Endothelial cell of hepatic sinusoid (primary cell): Measurements from ENCODE around the gene TFDP2.
"Not testable (repeated sequence)": the region's sequence is repeated elsewhere in the genome, so short reads cannot be mapped to it uniquely, and the experiment has no call there.

Experiments
- in situ Hi-C: cut with HindIII; loops from 2 replicates; pipeline ENCODE4 v1.10.0; 2017; ENCODE audit warnings: low sequenced_read_pairs

Gene TFDP2

DNA sequence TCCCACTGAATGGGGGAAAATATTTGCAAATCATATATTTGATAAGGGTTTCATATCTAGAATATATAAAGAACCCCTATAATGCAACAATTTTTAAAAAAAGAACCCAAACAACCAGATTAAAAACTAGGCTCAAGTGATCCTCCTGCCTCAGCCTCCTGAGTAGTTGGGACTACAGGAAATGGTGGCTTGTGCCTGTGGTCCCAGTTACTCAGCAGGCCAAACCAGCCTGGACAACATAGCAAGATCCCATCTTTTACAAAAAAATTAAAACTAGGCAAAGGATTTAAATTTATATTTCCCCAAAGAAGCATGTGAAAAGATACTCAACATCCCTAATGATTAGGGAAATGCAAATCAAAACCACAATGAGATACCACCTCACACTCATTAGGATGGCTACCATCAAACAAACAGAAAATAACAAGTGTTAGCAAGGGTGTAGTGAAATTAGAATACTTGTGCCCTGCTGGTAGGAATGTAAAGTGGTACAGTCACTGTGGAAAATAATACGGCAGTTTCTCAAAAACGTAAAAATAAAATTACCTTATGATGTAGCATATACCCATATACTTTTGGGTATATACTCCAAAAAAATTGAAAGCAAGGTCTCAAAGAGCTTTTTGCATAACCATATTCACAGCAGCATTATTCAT, 19.7 kb downstream of the TFDP2 start:
- in situ Hi-C loops, result no loop called here

DNA sequence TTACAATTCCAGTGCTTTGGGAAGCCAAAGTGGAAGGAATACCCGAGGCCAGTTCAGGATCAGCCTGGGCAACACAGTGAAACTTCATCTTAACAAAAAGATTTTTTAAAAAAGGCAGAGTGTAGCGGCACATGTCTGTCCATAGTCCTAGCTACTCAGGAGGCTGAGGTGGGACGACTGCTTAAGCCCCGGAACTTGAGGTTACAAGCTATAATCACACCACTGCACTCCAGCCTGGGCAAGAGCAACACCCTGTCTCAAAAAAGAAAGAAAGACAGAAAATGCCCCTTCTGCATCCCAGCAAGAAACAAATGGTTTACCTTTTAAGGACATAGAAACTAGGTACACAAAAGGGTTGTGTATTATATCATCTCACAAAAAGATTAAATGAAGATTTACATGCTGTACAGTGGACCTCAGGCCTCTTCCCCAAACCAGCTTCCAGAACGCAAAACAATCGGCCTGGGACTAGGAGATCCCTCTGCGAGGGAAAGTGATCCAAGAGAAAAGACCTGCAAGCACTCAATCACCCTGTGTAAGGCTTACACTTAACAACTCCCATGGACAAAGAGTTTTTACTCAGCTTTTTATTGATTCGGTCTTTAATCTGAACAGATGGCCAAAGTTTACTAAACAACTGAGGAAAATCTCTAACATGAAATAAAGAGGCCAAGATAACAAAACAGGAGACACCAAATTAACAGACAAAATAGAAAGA, 21.2 kb downstream of the TFDP2 start:
- in situ Hi-C loops, result no loop called here

DNA sequence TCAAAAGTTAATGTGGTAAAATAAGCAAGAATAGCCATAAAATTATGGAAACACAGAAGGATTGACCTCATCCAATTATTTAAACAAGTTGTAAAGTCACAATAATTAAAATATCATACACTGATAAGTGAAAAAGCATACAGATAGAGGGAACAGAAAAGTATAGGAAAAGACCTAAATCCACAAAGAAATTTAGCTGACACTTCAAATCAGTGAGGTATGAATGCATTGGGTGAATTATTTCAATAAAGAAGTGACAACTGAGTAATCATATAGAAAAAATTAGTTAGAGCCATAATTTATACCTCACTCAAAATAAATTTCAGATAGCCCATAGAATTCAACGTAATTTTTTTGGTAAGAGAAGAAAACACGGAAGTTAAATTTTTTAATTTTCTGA, 25.1 kb downstream of the TFDP2 start:
- in situ Hi-C loops, result no loop called here

DNA sequence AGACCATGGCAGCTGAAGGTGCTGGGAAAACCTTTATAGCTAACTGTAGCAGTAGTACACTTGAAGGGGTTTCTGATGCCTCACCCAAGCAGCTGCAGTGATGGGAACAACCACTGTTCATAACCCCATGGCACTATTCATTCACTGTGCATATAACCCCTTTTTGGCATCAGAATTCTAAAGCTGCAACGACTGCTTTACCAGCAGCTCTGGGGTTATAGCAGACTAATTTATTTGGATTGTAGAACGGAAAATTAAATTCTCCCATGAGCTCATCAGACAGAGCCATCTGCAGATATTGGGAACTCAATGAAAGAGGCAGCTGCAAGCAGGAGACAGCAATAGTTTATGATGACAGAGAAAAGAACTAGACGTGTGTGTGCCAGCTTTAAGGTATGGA, 28.6 kb downstream of the TFDP2 start:
- in situ Hi-C loops, result no loop called here

DNA sequence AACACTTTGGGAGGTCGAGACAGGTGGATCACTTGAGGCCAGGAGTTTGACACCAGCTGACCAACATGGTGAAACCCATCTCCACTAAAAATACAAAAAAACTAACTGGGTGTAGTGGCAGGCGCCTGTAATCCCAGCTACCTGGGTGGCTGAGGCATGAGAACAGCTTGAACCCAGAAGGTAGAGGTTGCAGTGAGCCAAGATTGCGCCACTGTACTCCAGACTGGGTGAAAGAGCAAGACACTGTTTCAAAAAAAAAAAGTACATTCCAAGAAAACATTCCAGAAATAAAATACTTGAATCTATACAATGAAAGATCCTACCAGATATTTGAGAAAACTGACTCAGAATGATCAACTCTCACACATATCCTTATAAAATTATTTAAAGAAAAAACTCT, 30.4 kb downstream of the TFDP2 start:
- in situ Hi-C loops, result no loop called here

DNA sequence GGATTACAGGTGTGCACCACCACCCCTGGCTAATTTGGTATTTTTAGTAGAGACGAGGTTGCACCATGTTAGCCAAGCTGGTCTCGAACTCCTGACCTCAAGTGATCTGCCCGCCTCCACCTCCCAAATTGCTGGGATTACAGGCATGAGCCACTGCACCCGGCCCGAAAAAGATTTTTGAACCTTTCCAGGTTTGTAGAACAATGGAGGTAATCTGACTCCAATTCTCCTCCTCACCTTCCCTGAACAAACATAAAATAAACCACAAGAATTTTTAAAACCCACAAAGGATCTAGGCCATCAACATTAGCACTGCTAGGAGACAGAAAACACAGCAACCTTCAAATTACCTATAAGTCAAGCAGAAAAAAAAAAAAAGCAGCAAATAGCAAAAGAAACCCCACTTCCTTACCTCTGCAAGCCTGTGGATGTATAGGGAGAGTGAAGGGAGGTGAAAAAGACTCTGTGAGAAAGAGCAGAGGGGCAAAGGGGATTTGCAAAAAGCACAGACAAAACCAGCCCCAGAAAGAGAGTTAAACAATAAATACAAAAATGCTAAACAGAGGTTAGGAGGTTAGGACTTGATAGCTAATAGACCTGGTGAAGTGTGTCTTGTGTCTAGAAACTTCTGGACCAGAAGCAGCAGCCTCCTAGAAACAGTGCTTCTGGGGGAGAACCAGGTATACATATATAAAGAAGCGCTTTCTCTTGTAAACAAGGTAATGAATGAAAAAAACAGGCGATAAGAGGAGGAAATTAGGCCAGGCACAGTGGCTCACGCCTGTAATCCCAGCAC, 32.1 kb downstream of the TFDP2 start:
- in situ Hi-C loops, result no loop called here

DNA sequence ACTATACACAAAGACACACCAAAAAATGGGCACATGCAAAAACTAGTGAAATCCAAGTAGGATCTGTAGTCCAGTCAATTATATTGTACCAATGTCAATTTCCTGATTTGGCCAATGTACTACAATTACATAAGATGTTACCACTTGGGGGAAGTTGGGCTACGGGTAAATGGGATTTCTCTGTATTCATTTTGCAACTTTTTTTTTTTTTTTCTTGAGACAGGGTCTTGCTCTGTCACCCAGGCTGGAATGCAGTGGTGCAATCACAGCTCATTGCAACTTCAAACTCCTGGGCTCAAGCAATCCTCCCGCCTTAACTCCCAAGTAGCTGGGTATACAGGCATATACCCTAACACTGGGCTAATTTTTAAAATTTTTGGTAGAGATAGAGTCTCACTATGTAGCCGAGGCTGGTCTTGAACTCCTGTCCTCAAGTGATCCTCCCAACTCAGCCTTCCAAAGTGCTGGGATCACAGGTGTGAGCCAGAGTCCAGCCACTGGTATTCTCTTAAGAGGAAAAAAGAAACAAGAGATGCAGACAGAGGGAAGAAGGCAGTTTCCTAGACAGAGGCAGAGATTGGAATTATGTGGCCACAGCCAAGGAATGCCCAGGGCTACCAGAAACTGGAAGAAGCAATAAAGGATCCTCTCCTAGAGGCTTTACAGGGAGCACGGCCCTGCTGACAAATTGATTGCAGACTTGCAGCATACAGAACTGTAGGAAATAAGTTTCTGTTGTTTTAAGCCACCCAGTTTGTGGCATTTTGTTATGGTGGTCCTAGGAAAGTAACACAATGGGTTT, 33.3 kb downstream of the TFDP2 start:
- in situ Hi-C loops, result no loop called here

DNA sequence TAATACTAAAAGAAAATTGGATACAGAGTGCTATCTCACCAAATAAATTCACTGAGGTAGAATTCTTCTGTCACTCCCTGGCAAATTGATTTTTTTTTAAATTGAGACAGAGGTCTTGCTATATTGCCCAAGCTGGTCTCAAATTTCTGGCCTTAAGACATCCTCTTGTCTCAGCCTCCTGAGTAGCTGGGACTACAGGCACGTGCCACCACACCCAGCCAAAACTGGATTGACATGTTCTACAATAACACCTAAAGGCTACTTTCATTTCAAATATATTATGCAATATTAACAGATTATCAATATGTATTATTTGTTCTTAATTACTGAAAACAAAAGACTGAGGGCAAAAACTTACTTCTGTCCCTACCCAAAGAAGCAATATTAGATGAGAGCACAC, 36.7 kb downstream of the TFDP2 start:
- in situ Hi-C loops, result no loop called here

DNA sequence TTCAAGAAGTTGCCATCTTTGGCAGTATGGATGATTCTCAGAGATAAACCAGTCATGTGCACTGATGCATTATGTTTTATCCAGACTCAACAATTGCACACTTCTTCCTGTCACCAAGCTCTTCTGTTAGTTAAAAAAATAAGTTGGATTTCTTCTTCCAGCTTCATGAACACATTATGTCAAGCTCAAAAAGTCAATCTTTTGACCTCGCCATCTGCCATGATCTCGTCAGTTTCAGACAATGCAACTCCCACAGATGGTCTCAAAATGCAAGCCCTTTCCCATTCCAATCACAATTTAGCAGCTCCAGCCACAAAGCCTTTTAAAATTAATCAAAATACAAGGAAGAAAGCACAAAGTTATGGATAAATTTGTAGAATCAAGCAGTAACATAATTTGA, 42.8 kb downstream of the TFDP2 start:
- in situ Hi-C loops, result no loop called here

DNA sequence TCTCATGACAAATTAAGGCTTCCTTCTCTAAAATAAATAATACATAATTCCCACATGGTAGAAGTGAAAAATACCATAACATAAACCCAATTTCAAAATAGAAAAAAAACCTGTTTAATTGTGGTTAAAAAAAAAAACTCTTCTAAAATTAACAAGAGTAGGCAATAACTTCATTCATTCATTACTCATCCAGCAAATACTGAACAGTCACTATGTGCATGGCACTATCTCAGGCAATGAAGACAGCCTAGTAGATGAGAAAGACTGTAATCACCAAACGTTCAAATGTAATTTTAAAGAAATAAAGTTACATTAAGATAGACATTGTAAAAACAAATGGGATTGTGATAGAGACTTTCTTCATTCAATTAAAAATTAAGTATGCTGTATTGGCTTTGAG, 43.4 kb downstream of the TFDP2 start:
- in situ Hi-C loops, result no loop called here

DNA sequence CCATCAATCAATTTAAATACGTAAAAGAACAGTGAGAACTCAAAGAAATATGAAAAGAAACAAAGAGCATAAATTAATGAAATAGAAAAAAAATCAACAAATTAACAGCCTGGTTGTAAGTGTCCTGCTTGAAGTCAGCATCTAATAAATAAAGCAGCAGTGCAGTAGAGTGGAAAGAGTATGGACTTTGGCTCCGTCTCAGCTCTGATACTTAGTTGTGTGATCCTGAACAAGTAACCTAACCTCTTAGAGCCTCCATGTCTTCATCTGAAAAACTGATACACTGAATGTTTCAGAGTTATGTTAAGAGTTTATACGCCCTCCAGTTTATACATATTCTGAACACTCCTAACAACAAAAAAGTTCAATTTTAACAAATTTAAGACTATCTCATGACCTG, 44.6 kb downstream of the TFDP2 start:
- in situ Hi-C loops, result no loop called here

DNA sequence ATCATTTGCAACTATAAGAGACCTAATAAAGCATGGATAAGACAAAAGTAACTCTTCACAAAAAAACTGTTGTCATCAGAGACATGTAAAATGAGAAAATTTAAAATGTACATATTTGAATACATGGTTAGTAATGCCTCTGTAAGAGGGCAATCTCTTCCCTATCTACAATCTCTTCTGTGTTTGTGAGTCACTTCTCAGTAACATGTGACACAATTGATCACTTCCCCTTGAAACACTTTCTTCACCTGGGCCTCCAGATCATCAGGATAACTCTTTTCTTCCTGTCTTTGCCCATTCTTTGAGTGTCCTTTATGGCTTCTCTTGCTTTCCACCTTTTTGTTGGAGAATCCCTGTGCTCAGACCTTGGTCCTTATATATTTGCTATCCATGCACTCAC, 50.4 kb downstream of the TFDP2 start:
- in situ Hi-C loops, result no loop called here

DNA sequence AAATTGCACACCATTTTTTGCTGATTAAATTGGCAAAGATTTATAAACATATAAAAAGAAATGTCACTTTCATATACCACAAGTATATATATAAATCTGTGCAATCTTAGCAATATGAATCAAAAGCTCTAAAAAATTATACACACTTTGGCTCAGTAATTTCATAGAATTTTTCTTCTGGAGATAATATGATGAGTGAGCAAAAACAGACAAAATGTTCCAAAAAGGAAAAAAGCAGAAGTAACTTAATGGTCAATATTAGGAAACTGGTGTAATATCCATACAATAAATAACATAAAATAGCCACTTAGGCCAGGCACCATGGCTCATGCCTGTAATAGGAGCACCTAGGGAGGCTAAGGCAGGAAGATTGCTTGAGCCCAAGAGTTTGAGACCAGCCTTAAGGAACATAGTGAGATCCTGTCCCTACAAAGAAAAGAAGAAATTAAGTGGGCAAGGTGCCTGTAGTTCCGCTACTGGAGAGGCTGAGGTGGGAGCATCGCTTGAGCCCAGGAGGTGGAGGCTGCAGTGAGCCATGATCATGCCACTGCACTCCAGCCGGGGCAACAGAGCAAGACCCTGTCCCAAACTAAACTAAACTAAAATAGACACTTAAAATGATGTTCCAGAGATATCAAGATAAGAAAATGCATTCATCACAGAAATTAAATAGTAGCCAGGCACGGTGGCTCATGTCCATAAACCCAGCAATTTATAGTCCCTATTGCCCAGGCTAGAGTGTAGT, 52.1 kb downstream of the TFDP2 start:
- in situ Hi-C loops, result no loop called here

DNA sequence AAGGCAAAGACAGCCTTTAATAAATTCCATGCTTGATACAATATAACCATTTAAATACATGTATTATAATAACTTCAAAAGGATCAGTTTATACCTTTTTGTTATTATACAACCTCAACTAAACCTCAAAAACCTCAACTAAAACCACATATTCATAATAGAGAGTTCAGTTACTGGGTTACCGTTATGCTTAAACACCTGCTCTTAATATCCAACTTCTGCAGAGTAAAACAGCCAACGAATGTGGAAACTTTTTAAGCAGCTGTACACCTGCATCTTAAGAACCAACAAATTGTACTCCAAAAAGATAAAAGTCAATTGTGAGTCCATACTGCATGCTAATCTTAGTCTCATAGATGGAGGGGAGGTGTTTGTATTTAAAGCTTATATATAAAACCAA, 53.5 kb downstream of the TFDP2 start:
- in situ Hi-C loops, result no loop called here

DNA sequence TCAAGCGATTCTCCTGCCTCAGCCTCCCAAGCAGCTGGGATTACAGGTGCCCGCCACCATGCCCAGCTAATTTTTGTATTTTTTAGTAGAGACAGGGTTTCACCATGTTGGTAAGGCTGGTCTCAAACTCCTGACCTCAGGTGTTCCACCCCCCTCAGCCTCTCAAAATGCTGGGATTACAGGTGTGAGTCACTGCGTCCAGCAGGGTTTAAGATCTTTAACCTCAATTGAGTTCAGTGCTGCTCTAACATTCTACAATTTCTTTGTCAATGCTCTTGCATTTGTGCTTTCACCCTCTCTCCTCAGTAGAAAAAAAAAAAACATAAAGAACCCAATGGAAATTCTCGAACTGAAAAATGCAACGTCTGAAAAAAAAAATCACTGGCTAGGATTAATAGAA, 60.4 kb downstream of the TFDP2 start:
- in situ Hi-C loops, result not testable (repeated sequence)

DNA sequence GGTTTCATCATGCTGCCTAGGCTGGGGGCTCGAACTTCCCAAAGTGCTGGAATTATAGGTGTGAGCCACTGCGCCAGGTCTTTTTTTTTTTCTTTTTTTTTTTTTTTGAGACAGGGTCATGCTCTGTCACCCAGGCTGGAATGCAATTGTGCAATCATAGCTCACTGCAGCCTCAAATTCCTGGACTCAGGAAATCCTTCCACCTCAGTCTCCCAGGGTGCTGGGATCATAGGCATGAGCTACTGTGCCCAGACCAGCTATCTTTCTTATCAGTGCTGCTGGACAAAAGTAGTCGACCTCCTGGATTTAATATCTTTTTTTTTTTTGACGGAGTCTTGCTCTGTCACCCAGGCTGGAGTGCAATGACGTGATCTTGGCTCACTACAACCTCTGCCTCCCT, 60.8 kb downstream of the TFDP2 start:
- in situ Hi-C loops, result no loop called here

DNA sequence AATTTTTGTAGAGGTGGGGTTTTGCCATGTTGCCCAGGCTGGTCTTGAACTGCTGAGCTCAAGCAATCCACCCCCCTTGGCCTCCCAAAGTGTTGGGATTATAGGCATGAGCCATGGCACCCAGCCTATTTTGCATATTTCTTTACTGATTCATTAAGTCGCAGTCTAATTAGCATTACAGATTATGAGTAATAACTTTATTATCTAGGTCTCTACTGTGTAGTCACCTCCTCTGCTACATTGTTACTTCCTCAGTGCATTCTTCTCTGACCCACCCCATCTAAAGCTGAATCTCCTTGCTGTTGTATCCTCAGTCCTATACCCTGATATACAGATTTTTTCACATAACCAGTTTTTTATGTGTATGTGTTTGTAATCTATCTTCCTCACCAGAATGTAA, 61.7 kb downstream of the TFDP2 start:
- in situ Hi-C loops, result no loop called here

DNA sequence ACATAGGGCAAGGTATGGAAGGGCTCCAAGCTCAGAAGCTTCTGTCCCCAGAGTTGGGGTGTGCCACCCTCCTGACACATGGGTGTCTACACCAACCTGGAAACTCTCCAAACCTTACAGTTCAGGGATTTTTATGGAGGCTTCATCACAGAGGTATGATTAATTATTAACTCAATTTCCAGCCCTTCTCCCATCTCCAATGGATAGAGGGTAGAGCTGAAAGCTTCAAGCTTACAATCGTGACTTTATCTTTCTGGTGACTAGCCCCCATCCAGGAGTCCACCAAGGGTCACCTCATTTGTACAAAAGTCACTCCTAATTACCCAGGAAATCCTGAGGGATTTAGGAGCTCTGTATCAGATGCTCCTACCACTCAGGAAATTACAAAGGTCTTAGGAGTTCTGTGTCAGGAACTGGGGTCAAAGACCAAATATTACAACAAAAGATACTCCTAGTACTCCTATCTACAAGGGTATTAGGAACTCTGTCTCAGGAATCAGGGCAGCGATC, 62.7 kb downstream of the TFDP2 start:
- in situ Hi-C loops, result no loop called here

DNA sequence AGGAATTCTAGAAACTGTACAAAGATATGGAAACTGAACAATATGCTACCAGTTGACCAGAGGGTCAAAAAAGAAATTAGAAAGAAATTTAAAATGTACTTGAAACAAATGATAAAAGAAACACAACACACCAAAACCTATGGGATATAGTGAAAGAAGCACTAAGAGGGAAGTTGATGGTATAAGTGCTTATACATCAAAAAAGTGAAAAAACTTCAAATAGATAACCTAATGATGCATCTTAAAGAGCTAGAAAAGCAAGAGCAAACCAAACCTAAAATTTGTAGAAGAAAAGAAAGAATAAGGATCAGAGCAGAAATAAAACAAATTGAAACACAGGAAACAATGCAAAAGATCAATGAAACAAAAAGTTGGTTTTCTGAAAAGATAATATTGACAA, 68.2 kb downstream of the TFDP2 start:
- in situ Hi-C loops, result no loop called here

DNA sequence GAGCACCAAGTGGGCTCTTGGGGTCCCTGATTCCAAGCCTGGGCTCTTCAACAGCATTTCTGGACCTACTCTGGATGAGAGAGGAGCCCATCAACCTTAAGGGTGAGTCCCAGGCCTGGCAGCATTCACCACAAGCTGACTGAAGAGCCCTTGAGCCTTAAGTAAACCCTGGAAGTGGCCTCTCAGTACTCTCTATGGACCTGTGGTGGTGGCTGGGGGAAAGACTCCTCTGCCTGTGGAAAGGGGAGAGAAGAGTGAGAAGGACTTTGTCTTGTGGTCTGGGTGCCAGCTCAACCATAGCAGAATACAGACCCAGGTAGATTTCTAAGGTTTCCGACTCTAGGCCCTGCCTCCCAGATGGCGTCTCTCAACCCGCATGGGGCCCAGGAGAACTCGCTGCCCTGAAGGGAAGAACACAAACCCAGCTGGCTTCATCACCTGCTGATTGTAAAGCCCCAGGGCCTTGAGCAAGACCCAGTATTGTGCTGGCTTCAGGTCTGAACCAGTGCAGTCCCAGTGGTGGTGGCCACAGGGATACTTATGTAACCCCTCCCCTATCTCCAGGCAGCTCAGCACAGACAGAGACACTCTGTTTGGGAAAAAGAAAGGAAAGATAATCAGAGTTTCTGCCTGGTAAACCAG, 71.4 kb downstream of the TFDP2 start:
- in situ Hi-C loops, result no loop called here
